GM19099 (cell line): ENCODE data around the gene CYLC1.

Experiments used
- POLR2A ChIP-seq: IDR thresholded peaks from 3 replicates; pipeline ENCODE4 v1.6.1; 2011; ENCODE audit warnings: low read depth; ENCODE audit not compliant: insufficient read length; ENCODE audit errors: extremely low read depth

Gene CYLC1

GRCh38 chrX:83860846-83861245 lies at the start of gene CYLC1:
CYLC1 (plus strand) TSS chrX:83861146; CDS start chrX:83861183, 37 bp downstream.
- no peak for TF ChIP-seq POLR2A

GRCh38 chrX:83819304-83819703 lies 41.6 kb upstream of the CYLC1 start:
- TF ChIP-seq POLR2A: no peak

- no peak for TF ChIP-seq POLR2A
Observed at GRCh38 chrX:83829874-83830273, 31.1 kb upstream of the CYLC1 start.

- no peak for TF ChIP-seq POLR2A
Observed at GRCh38 chrX:83845397-83845796, 15.5 kb upstream of the CYLC1 start.

- no peak for TF ChIP-seq POLR2A
Observed at GRCh38 chrX:83847339-83847738, 13.6 kb upstream of the CYLC1 start.

- TF ChIP-seq POLR2A: no peak
Observed at GRCh38 chrX:83888585-83888984, 27.6 kb downstream of the CYLC1 start.

- no peak for TF ChIP-seq POLR2A
Observed at GRCh38 chrX:83892433-83892832, 31.5 kb downstream of the CYLC1 start.

GRCh38 chrX:83906921-83907320 lies 46.0 kb downstream of the CYLC1 start:
- TF ChIP-seq POLR2A: no peak

- no peak for TF ChIP-seq POLR2A
Observed at GRCh38 chrX:83916525-83916924, 55.6 kb downstream of the CYLC1 start.

GRCh38 chrX:83934220-83934619 lies 73.3 kb downstream of the CYLC1 start:
- no peak for TF ChIP-seq POLR2A
